NCI-H2227 (cell line): ENCODE measurements around the gene DRD1.

Experiments used
- DNase-seq: peaks from one replicate; lab custom pipeline; 2025; ENCODE audit not compliant: unreplicated experiment; lab: John Stamatoyannopoulos, UW

The DRD1 gene

DNA sequence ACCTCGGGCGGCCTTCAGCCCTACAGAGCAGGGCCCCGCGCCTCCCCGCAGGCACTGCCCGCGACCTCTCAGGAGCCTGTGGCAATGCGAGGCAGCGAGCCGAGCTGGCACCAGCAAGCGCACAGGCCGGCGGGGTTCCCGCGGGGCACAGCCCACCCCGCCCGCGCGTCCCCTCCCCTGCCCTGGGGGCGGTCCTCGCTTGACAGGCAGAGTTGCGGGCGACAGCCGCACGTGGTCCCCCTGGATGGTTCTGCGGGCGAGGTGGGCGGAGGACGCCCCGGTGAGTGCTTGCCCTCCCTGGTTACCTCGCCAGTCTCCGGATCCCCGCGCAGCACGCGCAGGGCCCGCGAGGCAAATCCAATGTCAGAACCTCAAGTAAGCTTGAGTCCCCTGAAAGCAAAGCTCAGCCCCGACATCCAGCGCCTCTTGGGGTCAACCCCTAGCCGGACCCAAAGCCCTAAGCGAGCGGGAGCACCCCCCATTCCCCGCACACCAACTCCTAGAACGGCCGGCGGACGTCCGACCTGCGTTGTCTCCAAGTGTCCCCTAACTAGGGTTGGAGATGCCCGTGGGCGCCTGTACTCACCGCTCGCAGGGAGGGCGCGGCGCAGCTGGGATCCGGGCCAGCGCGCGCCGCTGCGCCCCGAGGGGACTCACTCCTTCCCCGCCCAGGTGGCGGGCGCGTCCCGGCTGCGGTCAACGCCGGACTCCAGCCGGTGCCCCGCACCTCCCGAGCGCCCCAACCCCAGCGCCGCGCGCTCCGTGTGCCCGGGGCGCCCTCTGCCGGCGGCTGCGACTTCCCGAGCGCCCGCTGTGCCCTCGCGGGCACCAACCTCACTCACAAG, at the start of gene DRD1:
TSS of gene DRD1 (minus strand) at position 123 of the 845 bp plus-strand sequence. CDS start 1,083 bp downstream, outside the sequence.
- DNase-seq = peak; percentile 30

DNA sequence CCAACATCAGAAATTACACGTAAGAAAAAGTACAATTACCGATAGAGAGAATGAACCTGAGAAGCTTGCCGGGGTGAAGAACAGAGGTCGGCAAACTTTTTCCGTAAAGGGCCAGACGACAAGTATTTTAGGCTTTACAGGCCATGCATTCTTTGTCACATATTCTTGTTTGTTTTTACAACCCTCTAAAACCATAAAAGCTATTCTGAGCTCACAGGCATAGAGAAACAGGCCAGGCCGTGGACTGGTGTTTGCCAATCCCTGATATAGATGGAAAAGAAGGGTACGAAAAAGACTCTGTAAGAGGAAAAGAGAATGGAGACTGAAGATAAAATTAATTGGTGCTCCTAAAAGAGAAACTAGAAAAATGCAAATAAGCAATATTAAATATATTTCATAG, 49.7 kb upstream of the DRD1 start:
- DNase-seq = no peak

DNA sequence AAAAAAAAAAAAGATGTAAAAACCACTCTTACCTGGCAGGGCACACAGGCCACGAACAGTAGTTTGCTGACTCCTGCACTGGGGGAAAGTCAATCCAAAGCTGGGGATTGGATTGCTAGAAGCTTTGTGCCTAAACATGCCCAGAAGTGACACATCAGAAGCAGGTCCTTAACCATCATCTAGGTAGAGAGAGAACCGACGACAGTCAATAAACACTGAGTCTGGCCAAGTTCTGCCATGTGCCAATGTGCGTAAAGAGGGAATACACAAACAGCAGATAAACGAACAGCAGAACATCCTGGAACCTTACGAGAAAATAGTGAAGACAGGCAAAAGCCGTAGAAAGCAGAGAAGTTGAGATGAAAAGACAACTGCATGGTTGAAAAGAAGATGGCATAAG, 49.3 kb upstream of the DRD1 start:
- DNase-seq = no peak

DNA sequence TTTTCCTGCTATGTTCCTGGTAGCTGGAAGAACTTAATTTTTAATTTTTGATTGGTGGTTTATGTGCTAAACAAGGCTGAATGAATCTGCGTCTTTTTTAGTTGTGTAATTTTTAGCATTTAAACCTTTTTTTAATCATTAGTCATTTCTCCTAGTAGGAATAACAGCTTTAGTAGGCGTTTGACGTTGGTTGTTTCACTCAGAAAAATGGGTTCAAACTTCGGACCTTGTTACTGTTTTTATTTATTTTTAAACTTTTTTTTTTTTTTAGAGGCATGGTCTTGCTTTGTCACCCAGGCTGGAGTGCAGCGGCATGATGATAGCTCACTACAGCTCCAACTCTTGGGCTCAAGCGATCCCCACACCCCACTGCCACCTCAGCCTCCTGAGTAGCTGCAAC, 47.2 kb upstream of the DRD1 start:
- DNase-seq = no peak

DNA sequence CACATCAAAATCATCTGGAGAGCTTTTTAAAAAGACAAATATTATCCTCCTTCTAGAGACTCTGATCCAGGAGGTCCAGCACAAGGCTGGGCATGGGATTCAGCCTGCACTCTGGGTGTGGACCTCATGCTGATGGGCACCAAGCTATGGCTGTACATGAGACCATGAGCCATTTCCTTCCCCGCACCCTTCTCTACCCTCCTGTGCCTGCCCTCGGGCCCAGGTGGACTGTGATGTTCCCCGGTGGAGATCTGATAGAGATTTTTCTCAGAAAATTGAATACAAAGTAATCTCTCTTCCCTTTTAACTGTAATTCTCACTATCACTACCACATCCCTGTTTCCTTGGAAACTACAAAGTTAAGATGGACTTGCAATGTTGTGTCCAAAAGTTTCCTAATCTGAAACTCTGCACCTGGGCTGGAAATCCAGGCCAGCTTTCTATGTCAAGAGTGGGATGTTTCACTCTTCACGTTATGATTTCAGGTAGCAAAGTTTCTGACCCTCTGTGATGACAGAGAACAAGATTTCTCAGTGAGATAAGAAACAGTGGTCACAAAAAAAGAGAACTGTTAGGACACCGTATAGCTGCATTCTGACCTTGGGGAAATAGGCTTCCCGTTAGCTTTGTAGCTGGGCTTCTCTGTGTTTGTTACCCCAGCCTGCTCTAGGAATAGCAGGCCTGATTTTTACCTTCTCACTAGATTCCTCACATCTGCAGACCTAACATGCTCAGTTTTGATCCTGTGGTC, 45.9 kb upstream of the DRD1 start:
- no peak for DNase-seq

DNA sequence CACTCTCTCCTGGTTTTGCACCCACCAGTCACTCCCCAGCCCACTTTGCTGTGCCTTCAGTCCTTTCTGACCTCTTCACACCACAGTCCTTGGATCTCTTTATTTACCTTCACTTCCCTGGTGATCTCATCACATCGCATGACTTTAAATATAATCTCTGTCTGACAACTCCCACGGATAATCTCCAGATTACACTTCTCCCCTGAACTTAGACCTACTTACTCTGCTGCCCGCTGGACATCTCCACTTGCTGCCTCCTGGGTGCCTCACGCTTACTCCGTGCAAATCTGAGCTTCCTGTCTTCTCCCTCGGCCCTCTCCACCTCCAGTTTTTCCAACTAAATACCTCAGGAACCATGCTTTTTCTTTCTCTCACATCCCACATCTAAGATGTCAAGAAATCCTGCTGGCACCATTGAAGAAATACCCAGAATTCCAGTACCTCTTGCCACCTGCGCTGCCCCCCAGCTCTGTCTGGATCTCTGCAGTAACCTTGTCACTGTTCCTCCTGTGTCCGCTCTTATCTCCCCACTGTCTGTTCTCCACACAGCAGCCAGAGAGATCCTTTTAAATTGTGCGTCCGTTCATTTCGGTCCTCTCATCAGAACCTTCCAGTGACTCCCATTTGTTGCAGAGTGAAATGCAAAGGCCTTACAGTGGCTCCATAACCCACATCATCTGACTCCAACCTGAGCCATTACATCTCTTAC, 43.7 kb upstream of the DRD1 start:
- DNase-seq = no peak

DNA sequence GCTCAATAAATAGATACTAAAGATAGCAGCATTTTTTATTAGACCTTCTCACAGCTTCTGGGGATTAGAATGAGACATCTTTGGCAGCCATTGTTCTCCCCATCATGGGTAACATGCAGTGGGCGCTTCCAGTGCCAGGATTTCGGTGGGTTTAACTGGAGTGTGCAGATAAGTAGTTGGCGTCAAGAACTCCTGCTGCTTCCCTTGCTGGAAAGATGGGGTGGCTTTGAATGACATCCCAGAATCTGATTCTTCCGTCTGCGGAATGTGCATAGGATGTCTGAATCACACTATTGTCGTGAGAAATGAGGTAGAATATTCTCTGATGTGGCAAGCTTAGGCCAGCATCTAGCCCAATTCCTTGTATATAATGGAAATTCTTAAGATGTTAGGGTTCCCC, 41.6 kb upstream of the DRD1 start:
- no peak for DNase-seq

DNA sequence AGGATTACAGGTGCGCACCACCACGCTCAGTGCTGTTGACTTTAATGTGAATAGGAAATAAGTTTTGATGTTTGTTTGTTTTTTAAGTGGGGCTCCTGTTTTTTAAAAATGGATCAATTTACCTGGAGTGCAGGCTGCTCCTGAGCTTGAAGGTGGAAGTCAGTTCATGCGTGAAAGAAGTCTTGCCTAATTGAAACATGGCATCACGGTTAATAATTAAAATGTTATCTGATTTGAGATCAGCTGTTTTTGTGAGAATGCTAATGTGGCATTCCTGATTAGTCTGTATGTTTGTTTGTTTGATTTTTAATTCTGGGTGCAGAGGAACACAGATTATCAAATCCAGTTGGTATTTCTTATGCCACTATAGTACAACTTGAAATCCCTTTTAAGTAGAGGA, 40.8 kb upstream of the DRD1 start:
- no peak for DNase-seq

DNA sequence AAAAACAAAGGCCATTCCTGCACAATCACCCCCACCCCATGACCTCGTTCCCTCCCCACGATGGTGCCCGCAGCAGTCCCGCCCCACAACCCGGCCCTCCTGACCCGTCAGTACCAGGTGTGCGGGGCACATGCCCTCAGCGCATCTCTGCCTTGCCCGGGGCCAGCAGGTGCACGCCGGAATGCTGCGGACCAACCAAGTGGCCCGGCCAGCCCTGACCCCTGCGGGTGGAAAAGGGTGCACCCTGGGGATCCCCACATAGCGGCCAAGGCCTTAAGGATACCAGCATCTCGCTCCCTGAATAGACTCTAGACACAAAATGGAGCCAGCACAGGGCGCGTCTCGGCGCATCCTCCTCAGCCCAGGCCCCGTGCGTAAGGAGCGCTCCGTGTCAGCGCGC, 40.3 kb upstream of the DRD1 start:
- no peak for DNase-seq

DNA sequence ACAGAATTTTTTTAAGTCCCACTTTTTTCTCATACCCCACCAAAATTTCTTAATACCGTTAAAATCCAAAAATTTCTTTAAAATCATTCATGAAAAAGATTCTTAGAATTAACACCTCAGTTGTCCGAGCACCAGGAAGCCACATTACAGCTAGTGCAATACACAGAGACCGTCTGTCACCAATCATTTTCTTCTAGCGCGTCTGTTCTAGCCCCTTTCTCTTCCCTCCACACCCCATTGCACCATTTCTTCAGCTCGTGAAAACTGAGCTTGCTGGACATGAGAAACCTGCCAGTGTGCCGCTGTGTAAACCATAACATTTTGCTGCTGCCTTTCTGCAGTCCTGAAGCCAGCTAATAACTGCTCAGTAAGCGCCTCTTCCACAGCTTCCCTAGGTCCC, 39.4 kb upstream of the DRD1 start:
- DNase-seq = no peak

DNA sequence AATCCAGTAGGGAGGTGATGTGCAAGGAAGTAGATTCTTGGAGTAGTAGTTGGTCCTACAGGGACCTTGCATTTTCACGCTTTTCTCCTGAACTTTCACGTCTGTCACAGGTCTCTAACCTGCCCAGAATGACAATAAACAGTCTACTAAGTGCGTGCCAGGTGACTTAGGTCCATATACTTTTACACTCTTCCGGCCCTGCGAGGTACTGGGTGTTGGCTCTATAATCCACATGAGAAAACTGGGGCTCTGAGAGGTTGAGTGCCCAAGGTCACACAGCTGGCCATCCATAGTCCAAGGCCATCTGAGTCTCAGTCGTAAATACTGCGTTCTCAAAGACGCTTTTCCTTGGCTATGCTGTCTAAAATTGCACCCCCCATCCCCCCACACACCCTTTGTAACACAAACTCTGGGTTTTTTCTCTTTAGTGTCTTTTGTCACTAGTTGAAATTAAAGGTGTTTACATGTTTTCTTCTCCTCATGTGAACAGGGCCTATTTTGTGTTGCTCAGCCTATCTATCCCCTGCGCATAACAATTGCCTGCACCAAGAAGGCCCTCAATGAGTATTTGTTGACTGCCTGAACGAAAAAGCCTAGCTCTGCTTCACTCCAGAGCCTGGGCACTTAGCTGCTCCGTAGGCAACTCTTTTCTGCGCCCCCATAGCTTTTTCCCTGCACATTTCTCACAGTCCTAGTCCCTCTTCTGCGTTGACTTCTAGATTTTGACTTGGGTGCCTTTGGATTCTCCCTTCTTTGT, 35.3 kb upstream of the DRD1 start:
- DNase-seq = no peak

DNA sequence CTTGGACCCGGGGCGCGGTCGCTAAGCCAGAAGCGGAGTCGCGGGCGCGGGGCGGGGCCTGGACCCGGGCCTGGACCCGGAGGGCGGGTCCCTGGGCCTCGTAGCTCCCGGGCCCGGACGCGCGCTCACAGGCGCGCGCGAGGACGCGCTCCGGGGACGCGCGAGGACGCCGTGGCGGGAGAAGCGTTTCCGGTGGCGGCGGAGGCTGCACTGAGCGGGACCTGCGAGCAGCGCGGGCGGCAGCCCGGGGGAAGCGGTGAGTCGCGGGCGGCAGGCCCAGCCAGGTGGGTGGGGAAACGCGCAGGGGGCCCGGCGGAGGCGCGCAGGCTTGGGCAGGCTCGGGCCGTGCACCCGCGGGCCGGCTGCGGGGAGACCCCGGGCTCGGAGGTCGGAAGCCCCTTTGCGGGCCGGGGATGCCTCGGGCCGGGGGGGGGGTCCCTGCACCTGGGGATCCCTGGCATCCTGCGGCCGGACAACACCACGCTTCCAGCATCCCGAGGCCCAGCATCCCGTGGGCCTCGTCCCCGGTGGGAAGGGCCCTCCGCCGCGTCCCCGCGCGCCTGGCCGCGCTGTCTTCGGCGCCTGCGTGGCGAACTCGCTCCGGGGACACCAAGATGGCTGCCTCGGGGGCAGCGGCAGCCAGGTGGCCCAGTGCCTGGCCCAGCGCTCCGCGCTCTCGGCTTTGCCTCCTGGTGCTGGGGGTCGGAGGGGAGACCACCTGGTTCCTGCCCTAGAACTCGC, 34.6 kb upstream of the DRD1 start, which contains the start of gene SFXN1:
TSS of gene SFXN1 (plus strand) at position 177 of the 741 bp plus-strand sequence. CDS start 13,544 bp downstream, outside the sequence.
- peak; percentile 86 for DNase-seq

DNA sequence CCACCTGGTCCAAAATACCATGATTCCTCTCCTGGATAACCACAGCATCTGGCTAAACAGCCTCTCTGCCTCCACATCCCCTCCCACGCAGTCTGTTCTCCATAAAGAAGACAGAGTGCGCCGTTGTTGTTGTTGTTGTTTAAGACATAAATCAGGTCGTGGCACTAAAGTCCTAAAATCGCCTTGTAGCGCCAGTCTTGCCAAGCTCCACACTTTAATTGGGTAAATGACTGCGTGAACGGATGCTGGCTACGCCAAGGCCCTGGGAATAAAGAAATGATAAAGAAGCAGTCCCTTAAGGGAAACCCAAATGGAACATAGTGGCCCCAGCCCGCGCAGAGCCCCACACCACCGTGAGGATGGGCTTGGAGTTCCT, 34.0 kb upstream of the DRD1 start:
- DNase-seq = no peak

DNA sequence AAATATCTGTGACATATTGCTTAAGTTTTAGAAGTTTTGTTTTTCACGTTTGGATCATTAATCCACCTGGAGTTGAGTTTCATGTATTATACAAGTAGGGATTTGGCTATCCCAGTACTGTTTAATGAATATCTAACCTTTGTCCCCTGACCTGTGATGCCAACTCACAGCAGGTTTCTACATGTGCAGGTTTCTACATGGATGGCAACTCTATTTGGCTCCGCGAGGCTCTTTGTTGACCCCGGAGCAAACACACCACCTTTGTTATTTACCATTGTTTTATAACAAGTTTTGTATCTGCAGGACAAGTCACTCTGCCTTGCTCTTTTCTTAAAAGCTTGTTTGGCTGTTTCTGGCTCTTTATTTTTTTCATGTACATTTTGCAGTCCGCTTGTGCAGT, 33.5 kb upstream of the DRD1 start:
- DNase-seq = no peak

DNA sequence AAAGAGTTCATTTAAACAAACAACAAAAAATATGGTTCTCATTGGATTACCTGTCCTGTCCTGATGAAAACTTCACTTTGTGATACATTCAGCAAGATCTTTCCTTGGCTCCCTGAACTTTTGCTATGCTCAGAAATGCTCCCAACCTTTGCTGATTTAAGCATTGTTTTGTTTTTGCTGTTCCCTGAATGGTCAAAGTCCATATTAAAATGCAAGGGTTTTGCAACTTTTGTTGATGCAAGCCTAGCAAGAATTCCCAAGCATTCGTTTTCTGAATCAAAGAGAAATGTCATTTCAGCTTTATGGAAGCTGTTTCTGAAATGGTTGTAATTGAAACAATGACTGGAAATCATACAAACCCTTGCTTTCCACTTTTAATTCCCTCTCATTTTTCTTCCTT, 31.3 kb upstream of the DRD1 start:
- no peak for DNase-seq

DNA sequence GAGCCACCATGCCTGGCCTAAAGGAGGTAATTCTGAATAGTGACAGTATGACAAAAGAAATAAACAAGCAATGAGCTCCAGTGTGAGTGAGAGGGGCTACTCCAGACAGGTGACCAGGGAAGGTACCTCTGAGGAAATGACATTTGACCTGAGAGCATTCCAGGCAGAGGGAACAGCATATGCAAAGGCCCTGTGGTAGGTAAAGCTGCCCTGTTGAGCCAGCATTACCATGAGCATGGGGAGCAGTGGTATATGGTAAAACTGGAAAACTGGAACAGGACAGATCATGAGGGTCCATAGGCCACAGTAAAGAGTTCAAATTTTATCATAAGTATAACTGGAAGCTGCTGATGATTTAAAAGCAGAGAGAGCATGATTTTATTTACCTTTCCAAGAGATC, 28.4 kb upstream of the DRD1 start:
- DNase-seq = no peak

DNA sequence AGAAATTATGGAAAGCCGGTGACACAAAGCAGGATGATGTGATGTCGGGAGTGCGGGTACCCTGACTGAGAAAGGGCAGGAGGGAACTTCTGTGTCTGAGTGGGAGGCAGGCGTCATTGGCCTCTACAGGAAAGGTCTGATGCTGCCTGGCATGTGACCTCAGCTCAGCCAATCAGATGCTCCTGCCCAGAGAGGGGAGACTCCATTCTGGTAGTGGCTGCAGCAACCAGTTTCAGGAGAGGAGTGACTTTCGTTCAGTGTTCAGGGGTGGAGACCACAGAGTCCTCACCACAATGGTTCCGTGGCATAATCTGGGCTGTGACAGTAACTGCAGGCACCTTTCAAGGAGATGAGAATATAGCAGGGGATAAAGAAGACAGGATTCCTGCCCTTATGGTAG, 27.6 kb upstream of the DRD1 start:
- DNase-seq = no peak

DNA sequence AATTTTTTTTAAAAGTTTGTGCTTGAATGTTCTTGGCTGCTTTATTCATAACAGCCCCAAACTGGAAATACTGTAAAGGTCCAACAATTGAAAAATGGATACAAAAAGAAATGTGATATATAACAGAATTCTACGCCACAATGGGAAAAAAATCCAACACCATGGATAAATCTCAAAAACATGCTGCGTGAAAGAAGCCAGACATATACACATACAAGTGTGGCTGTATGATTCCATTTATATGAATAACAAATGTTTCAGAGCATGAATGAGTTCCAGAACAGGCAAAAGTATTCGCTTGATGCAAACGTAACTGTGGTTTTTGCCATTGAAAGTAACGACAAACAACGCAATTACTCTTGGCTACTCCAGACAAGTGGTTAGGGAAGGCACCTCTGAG, 27.2 kb upstream of the DRD1 start:
- DNase-seq = no peak

DNA sequence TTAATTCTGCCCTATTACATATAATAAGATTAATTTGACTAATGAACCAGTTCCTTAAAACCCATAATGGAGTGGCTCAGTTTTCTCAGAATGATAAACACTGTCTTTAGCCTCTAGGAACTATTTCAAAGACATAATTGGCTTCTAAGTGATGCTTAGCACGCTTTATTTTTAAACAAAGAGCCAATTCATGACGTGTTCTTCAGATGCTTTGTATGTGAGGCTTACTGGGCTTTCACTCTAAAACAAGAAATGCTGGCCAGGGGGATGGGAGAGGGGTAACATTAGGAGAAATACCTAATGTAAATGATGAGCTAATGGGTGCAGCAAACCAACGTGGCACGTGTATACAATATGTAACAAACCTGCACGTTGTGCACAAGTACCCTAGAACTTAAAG, 26.8 kb upstream of the DRD1 start:
- no peak for DNase-seq

DNA sequence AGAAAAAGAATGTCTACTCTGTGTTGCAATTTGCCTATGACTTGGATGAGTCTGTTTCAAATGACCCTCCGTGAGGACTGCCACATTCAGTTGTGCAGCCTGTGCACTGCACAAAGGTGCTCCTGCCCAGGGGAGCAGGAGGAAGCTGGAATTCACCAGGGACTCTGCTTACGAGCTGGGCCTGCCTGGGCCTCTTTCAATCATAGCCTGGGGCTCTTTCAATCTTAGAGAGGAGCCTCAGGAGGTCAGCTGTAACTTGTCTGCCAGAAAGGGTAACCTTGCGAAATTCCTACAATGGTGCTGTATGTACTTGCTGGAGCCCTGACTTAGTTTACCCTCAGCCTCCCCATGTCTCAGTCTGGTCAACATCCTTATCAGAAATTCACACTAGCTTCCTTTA, 25.9 kb upstream of the DRD1 start:
- no peak for DNase-seq
